Endothelial cell of umbilical vein (primary cell): Measurements from ENCODE around the gene CTSZ. TPM values are rescaled to one million over a fixed set of nuclear protein-coding genes. Genes with fewer than 3 reads are reported as not detected.

ENCODE experiments used
- BruUV-seq: library from RNA; stranded (reverse); fragments of 400-500 nt; replicated peaks from 2 replicates; lab custom pipeline; 2021; lab: Mats Ljungman, UMichigan
- CTCF ChIA-PET: fragments of 300-600, 350-600 bp; sonication (Branson Sonifier 250); formaldehyde crosslinking; loops from one replicate; lab custom pipeline; 2021; ENCODE audit warnings: antibody characterized with exemption, inconsistent platforms; lab: Charles Lee
- POLR2A ChIA-PET: fragments of 300-600, 350-600 bp; sonication (Branson Sonifier 250); formaldehyde crosslinking; loops from one replicate; lab custom pipeline; 2021; ENCODE audit warnings: antibody characterized with exemption, inconsistent platforms; lab: Charles Lee
- DNase-seq: peaks from one replicate; pipeline ENCODE4 v3.0.0-alpha.2; 2011; ENCODE audit warnings: low read depth, low spot score
- FAIRE-seq: peaks from 2 replicates; lab custom pipeline; 2011; peaks lifted over from hg19 to GRCh38; lab: Jason Lieb, UNC
- H2AFZ ChIP-seq: 2 replicates; pipeline ENCODE4 v1.6.0; 2012; ENCODE audit warnings: low read depth, low read length, control low read depth, inconsistent platforms
- H3K27ac ChIP-seq: 2 replicates; pipeline ENCODE4 v1.5.1; 2011; ENCODE audit warnings: low read depth, mild to moderate bottlenecking, control low read depth, low read length, moderate library complexity; ENCODE audit not compliant: insufficient read depth
- H3K27me3 ChIP-seq, 2 experiments: 2 replicates each; pipeline versions ENCODE4 v1.6.0 to v1.6.1; 2011; ENCODE audit warnings: low read length in 2 of 2, mixed read lengths in 1 of 2; ENCODE audit not compliant: control insufficient read depth in 2 of 2, insufficient read depth in 2 of 2
- H3K36me3 ChIP-seq, 2 experiments: 2 replicates in 1 of 2; 3 replicates in 1 of 2; pipeline ENCODE4 v1.5.1; 2011; ENCODE audit warnings: low read length in 2 of 2, mild to moderate bottlenecking in 1 of 2, moderate library complexity in 1 of 2; ENCODE audit not compliant: control insufficient read depth in 2 of 2, insufficient read depth in 2 of 2; ENCODE audit errors: extremely low read depth in 1 of 2
- H3K4me1 ChIP-seq: 3 replicates; pipeline ENCODE4 v1.5.1; 2011; ENCODE audit warnings: mild to moderate bottlenecking, low read length; ENCODE audit not compliant: control insufficient read depth, insufficient read depth; ENCODE audit errors: extremely low read depth
- H3K4me2 ChIP-seq: 2 replicates; pipeline ENCODE4 v1.6.1; 2011; ENCODE audit warnings: low read length, control low read depth, mixed read lengths; ENCODE audit not compliant: insufficient read depth
- H3K4me3 ChIP-seq, 3 experiments: fragments of 200-600 bp in 1 of 3; sonication (generic), shearing (Covaris generic) in 1 of 3; replicated peaks in 1 of 3; 2 replicates each; pipeline ENCODE4 v1.5.1; 2011 to 2016; ENCODE audit warnings: control low read depth in 3 of 3, low read length in 3 of 3, mild to moderate bottlenecking in 2 of 3, inconsistent platforms in 1 of 3, low read depth in 1 of 3, moderate library complexity in 1 of 3; ENCODE audit not compliant: insufficient read depth in 1 of 3
- H3K79me2 ChIP-seq: 2 replicates; pipeline ENCODE4 v1.6.0; 2012; ENCODE audit warnings: low read length, inconsistent platforms; ENCODE audit not compliant: control insufficient read depth, insufficient read depth
- H3K9ac ChIP-seq: replicated peaks from 2 replicates; pipeline ENCODE3; 2011; ENCODE audit warnings: low read length, control low read depth; ENCODE audit not compliant: insufficient read depth; ENCODE audit errors: extremely low read depth
- H3K9me1 ChIP-seq: replicated peaks from 3 replicates; pipeline ENCODE4 v1.6.0; 2011; ENCODE audit warnings: mild to moderate bottlenecking, low read length; ENCODE audit not compliant: control insufficient read depth, insufficient read depth; ENCODE audit errors: extremely low read depth
- H3K9me3 ChIP-seq: replicated peaks from 2 replicates; pipeline ENCODE4 v1.5.1; 2012; ENCODE audit warnings: low read length, inconsistent platforms; ENCODE audit not compliant: control insufficient read depth, insufficient read depth
- H4K20me1 ChIP-seq: replicated peaks from 2 replicates; pipeline ENCODE3; 2011; ENCODE audit warnings: mild to moderate bottlenecking, low read length; ENCODE audit not compliant: control insufficient read depth, insufficient read depth; ENCODE audit errors: extremely low read depth
- EZH2 ChIP-seq: IDR thresholded peaks from 2 replicates; pipeline ENCODE4 v1.6.1; 2012; ENCODE audit warnings: borderline replicate concordance, low read depth, mild to moderate bottlenecking, moderate library complexity, low read length, inconsistent platforms; ENCODE audit not compliant: severe bottlenecking
- FOS ChIP-seq: IDR thresholded peaks from 2 replicates; pipeline ENCODE4 v1.6.1; 2011; ENCODE audit warnings: mild to moderate bottlenecking, low read length, moderate library complexity, borderline replicate concordance; ENCODE audit not compliant: insufficient read depth
- GATA2 ChIP-seq: IDR thresholded peaks from 2 replicates; pipeline ENCODE4 v1.7.0; 2011; ENCODE audit warnings: low read depth, mild to moderate bottlenecking, moderate library complexity, mixed read lengths, low read length; ENCODE audit not compliant: insufficient read length, insufficient read depth
- JUN ChIP-seq: IDR thresholded peaks from 2 replicates; pipeline ENCODE4 v1.6.1; 2011; ENCODE audit warnings: borderline replicate concordance, low read depth; ENCODE audit not compliant: insufficient read length, insufficient read depth
- MYC ChIP-seq: IDR thresholded peaks from one replicate; pipeline ENCODE4 v1.6.1; 2011; ENCODE audit warnings: mild to moderate bottlenecking, low read depth, low read length
- POLR2A ChIP-seq: IDR thresholded peaks from 2 replicates; pipeline ENCODE4 v1.6.1; 2012; ENCODE audit warnings: low read depth, mild to moderate bottlenecking, control low read depth, low read length
- POLR2AphosphoS5 ChIP-seq: IDR thresholded peaks from 2 replicates; pipeline ENCODE4 v1.6.1; 2012; ENCODE audit warnings: low read depth, mild to moderate bottlenecking, control low read depth, low read length, moderate library complexity; ENCODE audit not compliant: insufficient read depth
- dilution Hi-C: fragments of 300-500 bp; cut with MboI; formaldehyde crosslinking; loops from one replicate; pipeline ENCODE4 v1.15.0; 2019; ENCODE audit warnings: low sequenced_read_pairs; ENCODE audit not compliant: extremely low pct_ligation_motif_present
- intact Hi-C: fragments of 100-400 bp; cut with micrococcal nuclease; formaldehyde crosslinking; loops from one replicate; pipeline ENCODE4 v1.10.0; 2022
- polyA plus RNA-seq, 4 experiments: library from polyadenylated mRNA; depleted of rRNA in 3 of 4; stranded (reverse) in 3 of 4; unstranded in 1 of 4; fragments of >200 nt; gene quantifications; 2 replicates each; pipeline versions ENCODE4 v1.2.1 to v1.2.3, GENCODE V29; 2011 to 2012; ENCODE audit warnings: missing spikeins in 1 of 4
- total RNA-seq: library from RNA; stranded (reverse); gene quantifications from 2 replicates; pipeline ENCODE4 v1.2.3, GENCODE V29; 2021
- TF ChIP-seq, protein P1 (sequence below): IDR thresholded peaks from 2 replicates; pipeline ENCODE4 v1.6.1; 2011; ENCODE audit not compliant: insufficient read depth, insufficient read length
- TF ChIP-seq, protein P2 (sequence below), 2 donors: IDR thresholded peaks; 1 replicate in 1 of 2; 2 replicates in 1 of 2; pipeline ENCODE4 v1.5.1; 2011; ENCODE audit warnings: low read length in 2 of 2, mild to moderate bottlenecking in 2 of 2, moderate library complexity in 2 of 2, control low read depth in 1 of 2, inconsistent platforms in 1 of 2, low read depth in 1 of 2; ENCODE audit not compliant: insufficient read depth in 1 of 2; ENCODE audit errors: extremely low read depth in 1 of 2

The CTSZ gene
- total and polyA plus RNA-seq, 2 donors (not counting 3 experiments of a cell fraction or from before 2014, with no cell fraction given): 304 to 387 TPM

DNA sequence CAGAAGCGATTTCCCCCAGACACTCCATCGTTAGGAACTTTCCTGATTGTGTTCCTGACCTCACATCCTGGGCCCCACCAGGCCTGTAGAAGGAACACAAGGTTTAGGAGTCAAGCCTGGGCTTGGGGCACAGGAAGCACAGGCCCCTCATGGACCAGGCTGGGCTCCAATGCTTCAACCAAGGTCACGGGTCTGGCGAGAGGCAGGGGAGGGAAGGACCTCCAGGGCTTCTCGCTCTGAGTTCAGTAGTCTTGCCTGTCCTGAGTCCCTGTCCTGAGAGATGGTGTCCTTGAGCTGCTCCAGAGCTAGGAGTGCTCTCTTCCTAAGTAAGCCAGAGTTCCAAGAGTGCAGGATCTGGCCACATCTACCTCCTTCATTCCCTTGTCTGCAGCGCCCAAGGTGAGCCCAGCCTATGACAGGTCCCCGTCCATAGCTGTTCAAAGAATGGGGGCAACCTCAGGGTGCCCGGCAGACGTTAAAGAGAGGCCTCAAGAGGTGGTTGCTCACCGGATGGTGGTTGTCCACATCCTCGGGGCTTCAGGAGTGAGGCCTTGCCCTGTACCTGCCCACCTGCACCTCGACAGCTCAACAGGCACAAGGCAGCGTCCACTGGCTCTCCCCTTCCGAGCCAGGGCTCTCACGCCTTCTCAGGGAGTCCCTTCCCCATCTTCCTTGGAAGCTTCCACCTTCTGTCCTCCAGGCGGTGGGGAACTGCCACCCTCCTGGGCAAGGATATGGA, 10.6 kb upstream of the CTSZ start:
- H3K27ac ChIP-seq: no peak overlapping the region
- ChIA-PET POLR2A (no interaction called here), CTCF (interaction anchor here (0.9 to 3.4 kb wide), 3 partner anchors 10 to 205 kb away, joined by 3 to 14 read pairs (median 3); no protein-coding TSS in a partner anchor)
- no peak overlapping the region for H2AFZ ChIP-seq
- H3K9ac ChIP-seq: no peak overlapping the region
- no peak overlapping the region for H3K4me3 ChIP-seq
- TF ChIP-seq FOS: no peak
- TF ChIP-seq, protein P1, sequence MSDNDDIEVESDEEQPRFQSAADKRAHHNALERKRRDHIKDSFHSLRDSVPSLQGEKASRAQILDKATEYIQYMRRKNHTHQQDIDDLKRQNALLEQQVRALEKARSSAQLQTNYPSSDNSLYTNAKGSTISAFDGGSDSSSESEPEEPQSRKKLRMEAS: no peak
- no peak for TF ChIP-seq POLR2A
- no peak for TF ChIP-seq GATA2
- no peak for TF ChIP-seq POLR2AphosphoS5
- TF ChIP-seq JUN: no peak
- TF ChIP-seq, protein P2, sequence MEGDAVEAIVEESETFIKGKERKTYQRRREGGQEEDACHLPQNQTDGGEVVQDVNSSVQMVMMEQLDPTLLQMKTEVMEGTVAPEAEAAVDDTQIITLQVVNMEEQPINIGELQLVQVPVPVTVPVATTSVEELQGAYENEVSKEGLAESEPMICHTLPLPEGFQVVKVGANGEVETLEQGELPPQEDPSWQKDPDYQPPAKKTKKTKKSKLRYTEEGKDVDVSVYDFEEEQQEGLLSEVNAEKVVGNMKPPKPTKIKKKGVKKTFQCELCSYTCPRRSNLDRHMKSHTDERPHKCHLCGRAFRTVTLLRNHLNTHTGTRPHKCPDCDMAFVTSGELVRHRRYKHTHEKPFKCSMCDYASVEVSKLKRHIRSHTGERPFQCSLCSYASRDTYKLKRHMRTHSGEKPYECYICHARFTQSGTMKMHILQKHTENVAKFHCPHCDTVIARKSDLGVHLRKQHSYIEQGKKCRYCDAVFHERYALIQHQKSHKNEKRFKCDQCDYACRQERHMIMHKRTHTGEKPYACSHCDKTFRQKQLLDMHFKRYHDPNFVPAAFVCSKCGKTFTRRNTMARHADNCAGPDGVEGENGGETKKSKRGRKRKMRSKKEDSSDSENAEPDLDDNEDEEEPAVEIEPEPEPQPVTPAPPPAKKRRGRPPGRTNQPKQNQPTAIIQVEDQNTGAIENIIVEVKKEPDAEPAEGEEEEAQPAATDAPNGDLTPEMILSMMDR (IDR thresholded peaks at IDR 0.05; ENCODE audit: extremely low read depth in 1 of 2, insufficient read depth in 1 of 2, low read depth in 1 of 2, low read length in 2 of 2): no peak
- TF ChIP-seq EZH2: no peak
- TF ChIP-seq MYC: no peak
- H3K4me1 ChIP-seq: peaks cover 7% of the 10 kb centered on the region
- no peaks in the 10 kb centered on the region for H3K9me1 ChIP-seq
- no peaks in the 10 kb centered on the region for H3K27me3 ChIP-seq
- no peaks in the 10 kb centered on the region for H4K20me1 ChIP-seq
- FAIRE-seq: no peak
- intact Hi-C loops: loop anchor here (1.0 to 10.0 kb wide), 3 partner anchors 40 to 927 kb away; partner anchors contain the start of genes FAM217B, PPP1R3D and STX16
- no peaks in the 10 kb centered on the region for H3K79me2 ChIP-seq
- BruUV-seq: no TSS peak
- no peaks in the 10 kb centered on the region for H3K9me3 ChIP-seq
- dilution Hi-C loops: no loop called here
- peaks cover 0 to 2% of the 10 kb centered on the region in 2 experiments for H3K36me3 ChIP-seq
- DNase-seq: no peak
- H3K4me2 ChIP-seq: no peak overlapping the region
